HG03066 (cell line): Measurements from ENCODE around the gene DPH1.

ENCODE experiments used
- ATAC-seq: cut with Tn5 transposase; IDR thresholded peaks from one replicate; pipeline ENCODE4 v1.9.1; 2021; ENCODE audit warnings: low read depth; ENCODE audit not compliant: unreplicated experiment

The DPH1 gene

GRCh38 chr17:2025622-2026309 is 4.2 kb upstream of the DPH1 start:
- no peak for ATAC-seq

GRCh38 chr17:2027528-2028233 is 2.3 kb upstream of the DPH1 start:
- no peak for ATAC-seq

- no peak for ATAC-seq
Observed at GRCh38 chr17:2028234-2028614, 1.7 kb upstream of the DPH1 start.

GRCh38 chr17:2028737-2029136 is 1.2 kb upstream of the DPH1 start:
- no peak for ATAC-seq

GRCh38 chr17:2030779-2031163 is 818 bp downstream of the DPH1 start:
- ATAC-seq = peak; percentile 9

- ATAC-seq = no peak
Observed at GRCh38 chr17:2033153-2033552, 3.2 kb downstream of the DPH1 start.

GRCh38 chr17:2034157-2034556 is 4.2 kb downstream of the DPH1 start:
- no peak for ATAC-seq

- no peak for ATAC-seq
Observed at GRCh38 chr17:2034806-2035540, 5.0 kb downstream of the DPH1 start.

- ATAC-seq = no peak
Observed at GRCh38 chr17:2035541-2036488, 5.9 kb downstream of the DPH1 start.

GRCh38 chr17:2037155-2037554 is 7.2 kb downstream of the DPH1 start:
- ATAC-seq = no peak

- no peak for ATAC-seq
Observed at GRCh38 chr17:2040219-2040827, 10.4 kb downstream of the DPH1 start.

GRCh38 chr17:2040942-2041560 is 11.1 kb downstream of the DPH1 start:
- ATAC-seq = no peak

- ATAC-seq = peak; percentile 91
Observed at GRCh38 chr17:2041561-2042389, 11.8 kb downstream of the DPH1 start, which contains the start of gene OVCA2. Gene OVCA2, plus strand, starts transcription at chr17:2042022. Its CDS starts 26 bp downstream, at chr17:2042048.

GRCh38 chr17:2042390-2042847 is 12.5 kb downstream of the DPH1 start:
- no peak for ATAC-seq

- no peak for ATAC-seq
Observed at GRCh38 chr17:2042933-2043332, 13.0 kb downstream of the DPH1 start.

GRCh38 chr17:2043785-2044184 is 13.8 kb downstream of the DPH1 start:
- no peak for ATAC-seq

- ATAC-seq = no peak
Observed at GRCh38 chr17:2044263-2044894, 14.4 kb downstream of the DPH1 start.

- no peak for ATAC-seq
Observed at GRCh38 chr17:2047590-2047989, 17.6 kb downstream of the DPH1 start.
